ENCODE data around the gene ADAMTS3.

Gene ADAMTS3

GRCh38 chr4:72365981-72366380, 203.0 kb downstream of the ADAMTS3 start:
- in situ Hi-C loops (cut with MboI; ENCODE audit: low pct_unique_long_range_greater_than_20kb, low sequenced_read_pairs, unreplicated experiment) = no loop called here
- DNase-seq (ENCODE audit: low spot score) = no peak
- TF ChIP-seq CTCF (IDR thresholded peaks at IDR 0.05; ENCODE audit: extremely low read depth, insufficient read depth, missing control alignments) = no peak

GRCh38 chr4:72365016-72365415, 204.0 kb downstream of the ADAMTS3 start:
- no peak for DNase-seq (ENCODE audit: low spot score)
- in situ Hi-C loops (cut with MboI; ENCODE audit: low pct_unique_long_range_greater_than_20kb, low sequenced_read_pairs, unreplicated experiment) = no loop called here
- TF ChIP-seq CTCF (IDR thresholded peaks at IDR 0.05; ENCODE audit: extremely low read depth, insufficient read depth, missing control alignments) = no peak

GRCh38 chr4:72360075-72360474, 208.9 kb downstream of the ADAMTS3 start:
- TF ChIP-seq CTCF (IDR thresholded peaks at IDR 0.05; ENCODE audit: extremely low read depth, insufficient read depth, missing control alignments) = no peak
- in situ Hi-C loops (cut with MboI; ENCODE audit: low pct_unique_long_range_greater_than_20kb, low sequenced_read_pairs, unreplicated experiment) = no loop called here
- no peak for DNase-seq (ENCODE audit: low spot score)

GRCh38 chr4:72358483-72358882, 210.5 kb downstream of the ADAMTS3 start:
- DNase-seq (ENCODE audit: low spot score) = no peak
- in situ Hi-C loops (cut with MboI; ENCODE audit: low pct_unique_long_range_greater_than_20kb, low sequenced_read_pairs, unreplicated experiment) = no loop called here
- no peak for TF ChIP-seq CTCF (IDR thresholded peaks at IDR 0.05; ENCODE audit: extremely low read depth, insufficient read depth, missing control alignments)

- in situ Hi-C loops (cut with MboI; ENCODE audit: low pct_unique_long_range_greater_than_20kb, low sequenced_read_pairs, unreplicated experiment) = no loop called here
- no peak for DNase-seq (ENCODE audit: low spot score)
- no peak for TF ChIP-seq CTCF (IDR thresholded peaks at IDR 0.05; ENCODE audit: extremely low read depth, insufficient read depth, missing control alignments)
These were observed 211.1 kb downstream of the ADAMTS3 start for GRCh38 chr4:72357908-72358307.

- TF ChIP-seq CTCF (IDR thresholded peaks at IDR 0.05; ENCODE audit: extremely low read depth, insufficient read depth, missing control alignments) = no peak
- in situ Hi-C loops (cut with MboI; ENCODE audit: low pct_unique_long_range_greater_than_20kb, low sequenced_read_pairs, unreplicated experiment) = no loop called here
- no peak for DNase-seq (ENCODE audit: low spot score)
These were observed 216.3 kb downstream of the ADAMTS3 start for GRCh38 chr4:72352711-72353110.

GRCh38 chr4:72351521-72351920, 217.5 kb downstream of the ADAMTS3 start:
- no peak for TF ChIP-seq CTCF (IDR thresholded peaks at IDR 0.05; ENCODE audit: extremely low read depth, insufficient read depth, missing control alignments)
- in situ Hi-C loops (cut with MboI; ENCODE audit: low pct_unique_long_range_greater_than_20kb, low sequenced_read_pairs, unreplicated experiment) = no loop called here
- no peak for DNase-seq (ENCODE audit: low spot score)

Data from GM13977 (cell line).